ENCODE measurements around the gene LRRN4CL. TPM values are rescaled to one million over a fixed set of nuclear protein-coding genes. Genes with fewer than 3 reads are reported as not detected.

LRRN4CL gene
- total and polyA plus RNA-seq, 9 of the 15 experiments (the other 6 are each of a cell fraction or from before 2014, with no cell fraction given), result 0.03 to 0.11 (median 0.05) TPM; not detected in 4

- TF ChIP-seq PATZ1 (CRISPR knock-in tag; IDR thresholded peaks at IDR 0.05; ENCODE audit: borderline replicate concordance) (no peak), MIER1 (IDR thresholded peaks at IDR 0.05; ENCODE audit: low read depth) (no peak), ID3 (CRISPR knock-in tag; IDR thresholded peaks at IDR 0.05) (no peak), ID3 (tag; IDR thresholded peaks at IDR 0.05) (no peak), MLX (CRISPR knock-in tag; conservative IDR thresholded peaks at IDR 0.05) (no peak), ZNF740 (CRISPR knock-in tag; IDR thresholded peaks at IDR 0.05) (no peak), ZNF740 (tag; IDR thresholded peaks at IDR 0.05) (0 out of 4 replicates have a peak, but pooled peaks of 1 of the 2 experiments have one; percentile 39), ZFX (CRISPR knock-in tag; IDR thresholded peaks at IDR 0.05) (0 out of 2 replicates have a peak, but pooled peaks have one; percentile 8), ETV1 (tag; conservative IDR thresholded peaks at IDR 0.05; ENCODE audit: low read depth) (no peak), ZNF212 (CRISPR knock-in tag; IDR thresholded peaks at IDR 0.05) (no peak), NFATC3 (IDR thresholded peaks at IDR 0.05) (no peak), YY1 (IDR thresholded peaks at IDR 0.05; ENCODE audit: borderline replicate concordance in 1 of 3, control insufficient read depth in 1 of 3, extremely low read depth in 1 of 3, insufficient read depth in 3 of 3, insufficient read length in 1 of 3, insufficient replicate concordance in 2 of 3, low read depth in 1 of 3, low read length in 2 of 3) (peak in 1 of 3 experiments; percentile 14), NR4A1 (CRISPR knock-in tag; IDR thresholded peaks at IDR 0.05) (no peak), NR4A1 (tag; IDR thresholded peaks at IDR 0.05) (peak; percentile 54; the same call in 1 of the 2 replicates), ZNF57 (CRISPR knock-in tag; IDR thresholded peaks at IDR 0.05) (no peak), ZKSCAN8 (CRISPR knock-in tag; IDR thresholded peaks at IDR 0.05) (peak; percentile 90), SREBF2 (CRISPR knock-in tag; IDR thresholded peaks at IDR 0.05) (no peak), CREBBP (IDR thresholded peaks at IDR 0.05; ENCODE audit: low read depth, low read length) (no peak)
Observed at GRCh38 chr11:62669420-62670161, 19.7 kb downstream of the LRRN4CL start (continued).

All from K562 (cell line).